HG03521 (cell line): ENCODE measurements around the gene MGAT4A.
A peak's percentile ranks its signal among the peaks of the same experiment; 100 is the strongest.
"Not testable (repeated sequence)": the region's sequence is repeated elsewhere in the genome, so short reads cannot be mapped to it uniquely, and the experiment has no call there.

ENCODE experiments used
- ATAC-seq: cut with Tn5 transposase; IDR thresholded peaks from one replicate; pipeline ENCODE4 v1.9.1; 2021; ENCODE audit warnings: mild to moderate bottlenecking, moderate library complexity; ENCODE audit not compliant: unreplicated experiment

MGAT4A gene

GRCh38 chr2:98730707-98731040 lies 258 bp downstream of the MGAT4A start:
- ATAC-seq: peak; percentile 61

DNA sequence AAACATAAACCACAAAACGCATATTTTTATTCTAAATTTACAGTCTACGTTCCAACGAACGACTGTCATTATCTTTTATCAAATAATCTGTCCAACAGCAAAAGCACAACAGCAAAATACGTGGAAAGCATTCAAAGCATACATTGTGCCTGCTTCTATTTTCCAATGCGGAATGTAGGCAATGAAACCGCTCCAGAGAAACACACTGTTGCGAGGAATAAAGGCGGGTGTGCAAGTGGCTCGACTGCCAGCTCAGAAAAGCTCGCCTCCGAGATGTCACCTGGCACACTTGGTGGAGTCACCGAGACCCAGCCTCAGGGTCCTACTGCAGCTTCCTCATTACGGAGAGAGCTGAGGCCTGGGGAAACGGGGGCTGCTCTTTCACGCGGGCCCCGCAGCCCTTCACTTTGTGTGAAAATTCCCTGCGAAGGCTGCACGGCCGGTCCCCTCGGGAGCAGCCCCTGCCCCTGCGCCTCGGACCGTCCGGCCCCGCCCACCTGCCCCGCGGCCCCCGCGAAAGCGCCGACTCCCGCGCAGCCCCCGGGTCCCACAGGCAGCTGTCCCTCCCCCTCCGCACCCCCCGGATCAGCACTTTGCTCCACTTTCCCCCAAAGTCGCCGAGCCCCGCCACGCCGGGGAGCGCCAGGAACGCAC lies 752 bp downstream of the MGAT4A start:
- no peak for ATAC-seq

DNA sequence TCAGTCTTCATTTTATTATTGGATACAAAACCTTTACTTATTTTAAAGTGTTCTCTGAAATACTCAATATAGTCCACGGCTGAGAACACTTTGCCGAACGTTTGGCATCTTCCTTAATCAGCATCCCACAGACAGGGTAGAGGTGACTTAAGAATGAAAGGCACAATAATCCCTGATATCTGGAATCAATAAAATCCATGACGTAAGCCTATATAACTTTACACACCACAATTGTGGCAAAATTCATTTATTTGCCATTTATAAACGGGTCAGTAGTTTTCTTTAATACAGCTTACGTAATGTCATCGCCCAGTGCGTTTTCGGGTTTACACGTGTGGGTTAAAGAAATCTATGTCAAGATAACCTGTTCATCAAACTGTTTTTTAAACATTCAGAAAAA lies 1.3 kb downstream of the MGAT4A start:
- no peak for ATAC-seq

GRCh38 chr2:98728088-98728718 lies 2.7 kb downstream of the MGAT4A start:
- not testable (repeated sequence) for ATAC-seq

DNA sequence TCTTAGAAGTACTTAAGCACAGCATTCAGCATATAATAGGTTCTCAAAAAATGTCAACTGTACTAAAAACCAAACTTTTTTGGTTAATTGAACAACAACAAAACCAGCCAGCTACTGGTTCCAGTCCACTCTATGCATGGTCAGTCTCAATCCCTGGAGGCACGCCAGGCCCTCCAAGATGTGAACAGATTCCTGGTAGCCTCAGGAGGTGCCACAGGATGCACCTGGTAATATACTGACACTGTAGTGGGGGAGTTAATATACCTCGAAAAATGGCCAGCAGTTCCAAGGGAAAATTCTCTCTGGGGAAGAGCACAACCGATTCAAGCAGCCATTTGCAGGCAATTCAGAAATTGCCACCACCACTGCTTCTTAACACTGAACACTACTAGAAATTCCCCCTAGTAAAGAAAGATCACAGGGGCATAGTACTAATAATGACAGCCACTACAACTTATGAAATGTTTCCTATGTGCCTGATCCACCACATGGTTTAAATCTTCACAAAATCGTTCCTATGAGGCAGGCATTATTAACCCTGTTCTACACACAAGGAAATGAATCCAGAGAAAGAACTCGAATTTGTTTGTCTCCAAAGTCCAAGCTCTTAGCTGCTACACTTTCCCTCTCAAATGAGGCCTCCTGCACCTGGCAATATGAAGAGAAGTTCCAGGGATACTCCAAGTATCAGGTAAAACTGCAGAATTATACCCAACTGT lies 3.4 kb downstream of the MGAT4A start:
- no peak for ATAC-seq

DNA sequence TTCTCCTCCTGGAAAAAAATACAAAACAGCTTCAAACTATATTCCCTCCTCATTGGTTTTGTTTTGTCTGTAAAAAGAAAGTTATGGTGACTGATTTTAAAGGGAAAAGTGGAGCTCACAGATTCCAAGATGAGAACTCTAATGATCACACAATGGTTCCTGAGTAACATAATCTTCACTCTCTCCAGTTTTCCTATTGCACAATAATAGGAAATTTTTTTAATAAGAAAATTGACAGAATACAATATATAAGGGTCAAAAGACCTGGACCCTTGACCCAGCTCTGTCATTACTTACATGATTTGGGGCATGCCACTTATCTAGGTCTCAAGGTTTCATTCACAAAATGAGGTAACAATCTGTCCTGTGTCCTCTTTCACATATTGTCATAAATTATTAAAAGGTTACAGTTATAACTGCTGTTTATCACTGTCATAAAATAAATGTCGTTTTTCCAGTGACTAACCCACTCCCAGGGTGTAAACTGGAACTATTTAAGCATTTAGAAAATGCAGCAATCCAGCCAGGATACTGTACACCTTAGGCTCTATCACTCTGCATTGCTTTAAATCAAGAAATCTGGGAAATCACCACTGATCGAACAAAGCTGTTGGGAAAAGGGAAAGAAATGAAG lies 4.1 kb downstream of the MGAT4A start:
- ATAC-seq: no peak

- no peak for ATAC-seq
Observed at GRCh38 chr2:98726205-98726604, 4.7 kb downstream of the MGAT4A start.

DNA sequence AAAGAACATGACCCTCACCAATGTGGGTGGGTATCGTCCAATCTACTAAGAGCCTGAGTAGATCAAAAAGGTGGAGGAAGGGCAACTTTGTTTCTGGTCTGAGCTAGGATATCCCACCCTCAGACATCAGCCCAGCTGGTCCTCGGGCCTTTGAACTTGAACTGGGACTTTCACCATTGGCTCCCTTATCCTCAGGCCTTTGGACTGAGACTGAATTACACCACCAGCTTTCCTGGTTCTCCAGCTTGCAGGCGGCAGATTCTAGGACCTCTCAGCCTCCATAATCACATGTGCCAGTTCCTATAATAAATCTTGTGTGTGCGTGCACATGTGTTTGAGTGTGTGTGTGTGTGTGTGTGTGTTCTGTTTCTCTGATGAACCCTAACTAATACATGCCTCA lies 10.6 kb downstream of the MGAT4A start:
- no peak for ATAC-seq

DNA sequence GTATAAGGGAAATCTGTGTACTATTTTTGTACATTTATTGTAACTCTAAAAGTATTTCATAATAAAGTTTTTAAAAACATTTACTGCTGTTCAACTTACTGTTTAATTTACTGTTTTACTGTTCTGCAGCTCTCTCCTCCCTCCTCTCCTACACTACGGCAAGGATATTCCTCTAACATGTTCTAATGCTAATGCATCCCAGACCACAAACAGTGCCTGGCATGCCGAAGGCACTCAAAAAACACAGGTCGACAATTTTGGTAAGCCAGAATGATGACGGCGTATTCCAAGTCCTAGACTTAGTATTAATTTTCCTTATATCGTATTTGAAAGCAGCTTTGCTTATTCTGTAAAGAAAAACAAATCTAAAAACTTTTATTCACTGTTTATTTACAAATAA lies 13.3 kb downstream of the MGAT4A start:
- ATAC-seq: no peak

DNA sequence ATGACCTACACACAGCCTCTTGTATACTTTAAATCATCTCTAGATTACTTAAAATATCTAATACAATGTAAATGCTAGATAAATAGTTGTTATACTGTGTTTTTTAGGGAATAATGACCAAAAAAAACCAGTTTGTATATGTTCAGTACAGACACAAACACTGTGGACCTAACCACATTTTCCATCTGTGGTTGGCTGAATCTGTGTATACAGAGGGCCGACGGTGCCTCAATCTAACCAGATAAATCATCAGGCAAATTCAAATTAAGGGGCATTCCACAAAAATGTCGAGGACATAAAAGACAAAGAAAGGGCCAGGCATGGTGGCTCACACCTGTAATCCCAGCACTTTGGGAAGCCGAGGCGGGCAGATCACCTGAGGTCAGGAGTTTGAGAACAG lies 14.1 kb downstream of the MGAT4A start:
- no peak for ATAC-seq

- no peak for ATAC-seq
Observed at GRCh38 chr2:98715812-98716451, 15.0 kb downstream of the MGAT4A start.

GRCh38 chr2:98713332-98714015 lies 17.5 kb downstream of the MGAT4A start:
- peak; percentile 71 for ATAC-seq

DNA sequence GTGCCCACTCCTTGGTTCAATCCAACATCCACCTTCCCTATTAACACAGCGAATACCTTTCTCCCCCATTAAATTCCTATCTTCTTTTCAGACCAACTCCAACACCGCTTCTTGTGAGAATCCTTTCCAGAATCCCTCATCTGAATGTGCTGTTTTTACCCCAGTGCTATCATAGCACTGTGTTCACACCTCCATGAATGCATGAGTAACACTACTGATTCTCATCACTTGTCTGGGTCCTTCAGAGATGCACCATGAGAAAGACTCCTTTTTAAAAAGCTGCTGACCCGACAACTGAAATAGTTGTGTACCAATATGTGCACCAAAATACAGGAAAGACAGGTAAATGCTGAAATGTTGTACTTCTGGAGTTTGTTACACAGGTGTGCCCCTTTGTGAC lies 18.8 kb downstream of the MGAT4A start:
- ATAC-seq: no peak

DNA sequence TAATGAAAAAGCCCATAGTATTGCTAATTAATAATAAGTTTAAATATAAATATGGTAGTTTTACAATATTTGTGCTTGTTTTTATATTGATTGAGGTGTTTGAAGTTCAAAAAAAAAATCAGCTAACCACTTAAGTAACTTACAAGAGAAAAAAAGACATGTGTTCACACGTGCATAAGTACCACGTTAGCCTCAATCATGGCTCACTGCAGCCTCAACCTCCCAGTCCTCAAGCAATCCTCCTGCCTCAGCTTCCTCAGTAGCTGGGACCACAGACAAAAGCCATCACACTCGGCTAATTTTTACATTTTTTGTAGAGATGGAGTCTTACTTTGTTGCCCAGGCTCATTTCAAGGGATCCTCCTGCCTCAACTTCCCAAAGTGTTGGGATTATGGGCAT lies 19.4 kb downstream of the MGAT4A start:
- ATAC-seq: no peak

- no peak for ATAC-seq
Observed at GRCh38 chr2:98710734-98711133, 20.2 kb downstream of the MGAT4A start.

DNA sequence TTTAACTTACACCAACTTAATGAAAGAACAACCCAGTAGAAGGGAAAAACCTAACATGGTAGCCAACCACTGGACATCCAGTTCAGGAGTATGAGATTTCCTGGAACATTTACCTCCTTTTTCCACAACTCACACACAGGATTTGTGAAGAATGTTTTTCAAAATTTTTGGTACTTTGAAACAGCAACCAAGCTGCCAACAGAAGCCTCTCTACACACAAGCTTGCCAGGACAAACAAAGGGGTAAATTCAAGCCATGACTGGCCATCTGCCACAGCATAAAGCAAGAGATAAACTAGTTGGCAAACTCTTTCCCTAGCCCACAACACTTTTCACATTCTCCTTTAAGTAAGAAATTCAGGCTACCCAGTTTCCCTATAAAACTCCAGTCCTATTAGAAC lies 21.4 kb downstream of the MGAT4A start:
- ATAC-seq: no peak

DNA sequence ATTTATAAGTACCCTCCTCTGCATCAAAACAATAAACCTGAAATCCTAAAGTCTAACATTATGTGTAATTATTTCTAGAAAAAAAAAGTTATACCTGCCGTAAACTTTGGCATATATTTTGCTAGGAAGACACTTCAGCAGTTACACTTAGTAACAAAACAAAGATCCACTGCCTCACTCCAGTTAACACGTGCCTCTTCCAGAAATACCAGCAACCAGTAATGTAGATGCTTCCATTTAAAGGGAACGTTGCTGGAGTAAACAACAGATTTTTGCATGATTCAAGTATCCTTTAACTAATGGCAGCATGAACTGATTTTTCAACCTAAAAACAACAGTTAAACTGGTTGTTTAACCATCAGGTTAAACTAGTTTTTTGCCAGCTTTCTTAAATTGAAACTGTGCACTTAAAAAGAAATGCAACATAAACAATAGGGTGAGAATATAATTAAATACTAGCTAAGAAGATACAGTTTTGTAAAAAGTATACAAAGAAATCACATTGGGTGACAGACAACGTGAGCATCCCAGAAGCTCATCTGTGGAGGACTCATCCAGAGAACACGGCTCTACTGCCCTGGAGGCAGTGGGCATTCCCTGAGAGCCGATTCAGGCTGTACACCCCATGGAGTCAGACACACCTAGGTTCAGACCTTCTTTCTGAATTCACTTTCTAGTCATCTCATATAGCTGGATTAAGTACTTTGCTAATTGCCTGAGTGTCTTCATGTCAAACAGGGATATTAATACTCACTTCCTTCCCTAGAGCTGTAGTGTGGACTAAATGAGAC lies 22.3 kb downstream of the MGAT4A start:
- no peak for ATAC-seq

- ATAC-seq: no peak
Observed at GRCh38 chr2:98706591-98706990, 24.3 kb downstream of the MGAT4A start.

DNA sequence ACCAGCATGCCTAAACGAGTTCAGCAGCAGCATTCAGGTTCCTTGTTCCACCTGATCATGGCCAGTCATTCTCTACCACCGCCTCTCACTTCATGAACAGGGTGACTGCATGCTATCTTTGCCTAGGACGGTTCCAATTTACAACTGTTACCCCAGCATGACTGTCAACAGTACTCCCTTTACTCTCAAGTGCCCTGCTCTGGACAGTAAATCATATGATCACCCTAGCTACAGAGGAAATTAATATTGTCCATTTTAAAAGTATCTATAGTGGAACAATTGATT lies 25.7 kb downstream of the MGAT4A start:
- ATAC-seq: no peak
